PFSK-1 (cell line): ENCODE data around the gene RPS6KA2.

Source experiments
- POLR2AphosphoS5 ChIP-seq: IDR thresholded peaks from 2 replicates; pipeline ENCODE4 v1.6.1; 2012; ENCODE audit warnings: low read depth, mild to moderate bottlenecking, control low read depth, low read length, moderate library complexity
- SIN3A ChIP-seq: IDR thresholded peaks from 2 replicates; pipeline ENCODE4 v1.6.1; 2012; ENCODE audit warnings: mild to moderate bottlenecking, low read length, moderate library complexity, borderline replicate concordance; ENCODE audit not compliant: insufficient read depth
- TAF1 ChIP-seq: IDR thresholded peaks from 2 replicates; pipeline ENCODE4 v1.6.1; 2012; ENCODE audit warnings: low read length, control low read depth, borderline replicate concordance; ENCODE audit not compliant: insufficient read depth

- TF ChIP-seq SIN3A, result no peak
- no peak for TF ChIP-seq POLR2AphosphoS5
- TF ChIP-seq TAF1, result no peak
Measured at GRCh38 chr6:166488701-166489100, 138.3 kb downstream of the RPS6KA2 start.
